ENCODE results near the gene SSX4.
"Not testable (repeated sequence)": the region's sequence is repeated elsewhere in the genome, so short reads cannot be mapped to it uniquely, and the experiment has no call there.

The SSX4 gene, protein sequence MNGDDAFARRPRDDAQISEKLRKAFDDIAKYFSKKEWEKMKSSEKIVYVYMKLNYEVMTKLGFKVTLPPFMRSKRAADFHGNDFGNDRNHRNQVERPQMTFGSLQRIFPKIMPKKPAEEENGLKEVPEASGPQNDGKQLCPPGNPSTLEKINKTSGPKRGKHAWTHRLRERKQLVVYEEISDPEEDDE

DNA sequence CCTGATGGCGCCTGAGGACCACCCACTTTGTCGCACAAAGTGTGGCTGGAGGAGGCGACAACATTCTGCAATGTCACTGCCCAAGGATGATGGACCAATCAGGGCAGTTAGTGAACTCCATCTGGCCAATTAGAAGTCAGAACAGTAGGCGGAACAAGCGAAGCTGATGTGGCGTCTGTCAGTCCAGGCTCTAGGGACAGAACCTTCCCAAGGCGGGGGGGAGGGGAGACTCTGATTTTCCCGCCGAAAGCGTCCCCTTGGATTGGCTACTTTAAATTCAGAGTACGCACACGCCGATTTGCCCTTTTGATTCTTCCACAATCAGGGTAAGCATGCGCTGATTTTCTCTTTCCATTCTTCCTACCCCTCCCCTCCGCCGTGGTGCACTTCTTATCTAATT is at the start of gene SSX4:
SSX4 (plus strand) TSS at position 301 of the 400 bp plus-strand sequence. CDS start 515 bp downstream, outside the sequence.
- DNase-seq: not testable (repeated sequence)

DNA sequence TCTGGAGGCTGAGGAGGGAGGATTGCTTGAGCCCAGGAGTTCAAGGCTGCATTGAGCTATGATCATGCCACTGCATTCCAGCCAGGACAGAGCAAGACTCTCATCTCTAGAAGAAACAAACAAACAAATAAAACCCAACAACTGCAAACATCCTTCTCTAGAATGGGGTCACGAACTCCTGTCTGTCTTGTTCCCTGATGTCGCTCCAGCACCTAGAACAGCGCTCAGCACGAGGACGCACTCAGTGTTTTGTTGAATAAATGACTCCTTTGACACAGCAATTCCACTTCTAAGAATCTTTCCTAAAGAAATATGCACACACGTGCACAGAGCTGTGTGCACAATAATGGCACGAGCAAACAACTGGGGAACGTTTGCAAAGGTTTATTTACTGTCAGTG is 37.3 kb upstream of the SSX4 start:
- DNase-seq: not testable (repeated sequence)

DNA sequence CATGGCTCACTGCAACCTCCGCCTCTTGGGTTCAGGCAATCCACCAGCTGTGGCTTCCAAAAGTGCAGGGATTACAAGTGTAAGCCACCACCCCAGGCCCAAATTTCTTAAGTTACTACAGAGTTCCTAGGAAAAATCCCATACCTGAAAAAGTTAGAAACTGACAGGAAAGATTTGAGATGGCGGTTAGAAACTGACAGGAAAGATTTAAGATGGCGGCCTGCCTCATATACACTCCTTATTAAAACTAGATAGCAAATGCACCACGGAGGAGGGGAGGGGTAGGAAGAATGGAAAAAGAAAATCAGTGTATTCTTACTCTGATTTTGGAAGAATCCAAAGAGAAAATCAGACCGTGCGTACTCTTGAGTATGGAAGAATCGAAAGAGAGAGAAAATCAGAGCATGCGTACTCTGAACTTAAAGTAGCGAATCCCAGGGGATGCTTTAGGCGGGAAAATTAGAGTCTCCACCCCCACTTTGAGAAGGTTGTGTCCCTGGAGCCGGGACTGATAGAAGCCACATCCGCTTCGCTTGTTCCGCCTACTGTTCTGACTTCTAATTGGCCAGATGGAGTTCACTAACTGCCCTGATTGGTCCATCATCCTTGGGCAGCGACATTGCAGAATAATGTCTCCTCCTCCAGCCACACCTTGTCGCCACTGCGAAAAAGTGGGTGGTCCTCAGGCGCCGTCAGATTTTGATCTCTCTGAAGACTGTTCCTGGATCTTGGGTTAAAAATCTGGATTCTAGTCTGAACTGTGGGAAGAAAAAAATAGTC is 26.8 kb upstream of the SSX4 start, which contains the start of gene SSX3:
SSX3 (minus strand) TSS at position 389 of the 780 bp plus-strand sequence. CDS start 1,454 bp downstream, outside the sequence.
- DNase-seq: not testable (repeated sequence)

DNA sequence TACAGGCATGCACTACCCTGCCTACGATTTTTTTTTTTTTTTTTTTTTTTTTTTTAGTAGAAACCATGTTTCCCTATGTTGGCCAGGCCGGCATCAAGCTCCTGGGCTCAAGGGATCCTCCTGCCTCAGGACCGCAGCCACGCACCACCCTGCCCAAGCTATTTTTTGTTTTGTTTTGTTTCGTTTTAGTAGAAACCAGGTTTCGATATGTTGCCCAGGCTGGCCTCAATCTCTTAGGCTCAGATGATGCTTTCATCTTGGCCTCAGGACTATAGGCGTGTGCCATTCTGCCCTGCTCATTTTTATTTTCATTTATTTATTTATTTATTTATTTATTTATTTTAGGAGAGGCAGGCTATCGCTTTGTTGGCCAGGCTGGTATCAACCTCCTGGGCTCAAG is 25.7 kb upstream of the SSX4 start:
- no peak for DNase-seq

DNA sequence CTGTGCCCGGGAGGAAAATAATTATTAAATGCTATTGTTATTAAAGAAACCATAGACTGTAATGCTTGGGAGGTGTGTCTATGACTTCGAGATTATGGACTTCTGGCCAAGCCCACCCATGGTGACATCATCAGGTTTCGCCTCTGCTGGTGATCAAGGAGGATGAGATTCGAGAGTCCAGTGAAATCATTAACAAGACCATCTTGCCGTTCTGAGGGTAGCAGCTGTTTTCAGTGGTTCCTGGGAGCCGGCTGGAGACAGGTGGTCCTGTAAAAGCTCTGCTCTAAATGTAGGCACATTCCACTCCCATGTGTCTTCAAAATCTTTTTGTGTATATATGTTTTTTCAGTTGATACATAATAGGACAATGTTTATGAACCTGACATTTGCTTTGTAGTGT is 24.1 kb upstream of the SSX4 start:
- not testable (repeated sequence) for DNase-seq

DNA sequence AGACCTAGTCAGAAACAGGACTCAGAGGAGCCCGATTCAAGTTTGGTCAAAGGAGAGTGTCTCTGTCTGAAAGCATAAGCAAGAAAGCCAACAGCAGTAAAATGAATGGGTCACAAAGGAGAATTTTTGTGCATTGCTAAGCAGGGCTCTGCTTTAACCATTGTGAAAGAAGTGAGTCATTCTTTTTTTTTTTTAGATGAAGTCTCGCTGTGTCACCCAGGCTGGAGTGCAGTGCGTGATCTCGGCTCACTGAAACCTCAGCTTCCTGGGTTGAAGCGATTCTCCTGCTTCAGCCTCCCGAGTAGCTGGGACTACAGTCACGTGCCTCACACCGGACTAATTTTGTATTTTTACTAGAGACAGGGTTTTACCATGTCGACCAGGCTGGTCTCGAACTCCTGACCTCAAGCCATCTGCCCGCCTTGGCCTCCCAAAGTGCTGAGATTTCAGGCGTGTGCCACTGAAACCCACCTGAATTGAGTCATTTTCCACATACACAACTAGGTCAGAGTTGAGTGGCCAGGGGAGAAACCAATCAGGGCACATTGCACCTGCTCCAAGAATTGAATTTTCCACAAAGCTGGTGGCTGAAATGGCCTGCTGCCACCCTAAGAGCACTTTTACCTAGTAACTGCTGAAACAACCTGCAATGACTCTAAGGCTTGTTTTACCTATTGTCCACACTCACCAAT is 15.5 kb upstream of the SSX4 start:
- DNase-seq: not testable (repeated sequence)

DNA sequence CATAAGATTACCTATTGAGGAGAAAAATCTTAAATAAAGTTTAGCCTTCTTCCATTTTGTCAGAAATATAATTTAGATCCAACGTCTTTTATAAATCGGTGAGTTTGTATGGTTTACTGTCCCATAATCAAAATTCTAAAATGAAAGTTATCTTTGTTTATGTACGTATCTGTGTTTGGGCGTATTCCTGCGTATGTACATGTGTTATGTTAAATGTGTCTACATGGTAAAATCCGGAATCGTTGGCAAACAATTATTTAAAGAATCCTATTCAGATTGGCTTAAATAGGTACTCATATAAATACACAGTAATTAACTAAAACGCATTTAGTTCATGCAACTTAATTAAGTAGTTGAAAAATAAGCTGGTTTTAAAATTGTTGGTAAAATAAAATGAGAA is 12.9 kb upstream of the SSX4 start:
- not testable (repeated sequence) for DNase-seq

DNA sequence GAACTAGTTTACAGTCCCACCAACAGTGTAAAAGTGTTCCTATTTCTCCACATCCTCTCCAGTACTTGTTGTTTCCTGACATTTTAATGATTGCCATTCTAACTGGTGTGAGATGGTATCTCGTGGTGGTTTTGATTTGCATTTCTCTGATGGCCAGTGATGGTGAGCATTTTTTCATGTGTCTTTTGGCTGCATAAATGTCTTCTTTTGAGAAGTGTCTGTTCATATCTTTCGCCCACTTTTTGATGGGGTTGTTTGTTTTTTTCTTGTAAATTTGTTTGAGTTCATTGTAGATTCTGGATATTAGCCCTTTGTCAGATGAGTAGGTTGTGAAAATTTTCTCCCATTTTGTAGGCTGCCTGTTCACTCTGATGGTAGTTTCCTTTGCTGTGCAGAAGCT is 13.6 kb downstream of the SSX4 start:
- DNase-seq: not testable (repeated sequence)

DNA sequence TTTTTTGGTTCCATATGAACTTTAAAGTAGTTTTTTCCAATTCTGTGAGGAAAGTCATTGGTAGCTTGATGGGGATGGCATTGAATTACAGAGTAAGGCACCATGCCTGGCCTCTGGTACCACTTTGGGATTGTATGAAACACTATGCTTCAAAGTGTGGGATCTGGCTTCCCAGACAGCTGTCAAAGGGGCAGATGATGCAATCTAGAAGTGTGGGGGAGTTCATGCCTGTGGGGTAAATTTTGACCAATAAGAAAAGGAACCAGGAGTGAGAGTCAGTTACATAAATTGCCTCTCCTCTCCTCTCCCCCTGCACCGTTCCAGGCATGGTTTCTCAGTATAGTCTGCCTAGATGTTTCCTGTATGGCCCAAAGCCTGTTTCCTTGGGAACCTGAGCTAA is 14.5 kb downstream of the SSX4 start:
- not testable (repeated sequence) for DNase-seq

DNA sequence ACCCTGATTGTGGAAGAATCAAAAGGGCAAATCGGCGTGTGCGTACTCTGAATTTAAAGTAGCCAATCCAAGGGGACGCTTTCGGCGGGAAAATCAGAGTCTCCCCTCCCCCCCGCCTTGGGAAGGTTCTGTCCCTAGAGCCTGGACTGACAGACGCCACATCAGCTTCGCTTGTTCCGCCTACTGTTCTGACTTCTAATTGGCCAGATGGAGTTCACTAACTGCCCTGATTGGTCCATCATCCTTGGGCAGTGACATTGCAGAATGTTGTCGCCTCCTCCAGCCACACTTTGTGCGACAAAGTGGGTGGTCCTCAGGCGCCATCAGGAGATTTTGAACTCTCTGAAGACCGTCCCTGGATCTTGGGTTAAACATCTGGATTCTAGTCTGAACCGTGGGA is 28.5 kb downstream of the SSX4 start, which contains the start of gene SSX4B:
SSX4B (minus strand) TSS at position 101 of the 400 bp plus-strand sequence. CDS start 588 bp downstream, outside the sequence.
- not testable (repeated sequence) for DNase-seq

DNA sequence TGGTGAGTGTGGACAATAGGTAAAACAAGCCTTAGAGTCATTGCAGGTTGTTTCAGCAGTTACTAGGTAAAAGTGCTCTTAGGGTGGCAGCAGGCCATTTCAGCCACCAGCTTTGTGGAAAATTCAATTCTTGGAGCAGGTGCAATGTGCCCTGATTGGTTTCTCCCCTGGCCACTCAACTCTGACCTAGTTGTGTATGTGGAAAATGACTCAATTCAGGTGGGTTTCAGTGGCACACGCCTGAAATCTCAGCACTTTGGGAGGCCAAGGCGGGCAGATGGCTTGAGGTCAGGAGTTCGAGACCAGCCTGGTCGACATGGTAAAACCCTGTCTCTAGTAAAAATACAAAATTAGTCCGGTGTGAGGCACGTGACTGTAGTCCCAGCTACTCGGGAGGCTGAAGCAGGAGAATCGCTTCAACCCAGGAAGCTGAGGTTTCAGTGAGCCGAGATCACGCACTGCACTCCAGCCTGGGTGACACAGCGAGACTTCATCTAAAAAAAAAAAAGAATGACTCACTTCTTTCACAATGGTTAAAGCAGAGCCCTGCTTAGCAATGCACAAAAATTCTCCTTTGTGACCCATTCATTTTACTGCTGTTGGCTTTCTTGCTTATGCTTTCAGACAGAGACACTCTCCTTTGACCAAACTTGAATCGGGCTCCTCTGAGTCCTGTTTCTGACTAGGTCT is 43.8 kb downstream of the SSX4 start:
- not testable (repeated sequence) for DNase-seq

DNA sequence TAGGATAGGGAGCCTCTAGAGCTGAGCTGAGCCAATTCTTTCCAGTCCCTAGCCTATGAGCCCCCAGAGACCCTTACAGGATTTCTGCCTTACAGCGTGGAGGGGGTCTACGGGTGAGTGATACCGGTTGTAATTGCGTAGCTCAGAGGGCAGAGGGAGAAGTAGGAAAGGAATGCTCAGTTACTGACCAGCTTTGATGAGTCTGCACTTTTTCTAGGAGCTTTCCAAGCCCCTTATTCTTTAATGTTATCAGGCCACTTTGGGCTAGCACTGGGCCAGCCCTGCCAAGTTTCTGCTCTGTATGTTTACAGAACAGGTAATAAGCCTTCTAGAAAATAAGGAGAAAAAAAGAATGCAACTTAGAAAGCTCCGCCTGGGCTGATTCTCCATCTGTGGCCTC is 46.3 kb downstream of the SSX4 start:
- DNase-seq: not testable (repeated sequence)

DNA sequence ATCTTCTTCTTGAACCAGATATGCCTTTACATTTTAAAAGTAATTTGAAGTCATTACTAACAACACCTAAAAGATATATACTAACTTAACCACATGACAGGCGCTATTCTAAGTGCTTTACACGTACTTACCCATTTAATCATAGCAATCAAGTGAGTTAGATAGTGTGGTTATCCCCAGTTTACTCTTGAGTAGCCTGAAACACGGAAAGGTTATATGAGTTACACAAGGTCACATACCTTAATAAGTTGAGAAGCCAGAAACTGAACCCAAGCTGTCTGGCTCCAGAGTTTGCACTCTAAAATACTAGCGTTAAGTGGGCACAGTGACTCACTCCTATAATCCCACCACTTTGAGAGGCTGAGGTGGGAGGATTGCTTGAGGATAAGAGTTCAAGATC is 46.8 kb downstream of the SSX4 start:
- not testable (repeated sequence) for DNase-seq

DNA sequence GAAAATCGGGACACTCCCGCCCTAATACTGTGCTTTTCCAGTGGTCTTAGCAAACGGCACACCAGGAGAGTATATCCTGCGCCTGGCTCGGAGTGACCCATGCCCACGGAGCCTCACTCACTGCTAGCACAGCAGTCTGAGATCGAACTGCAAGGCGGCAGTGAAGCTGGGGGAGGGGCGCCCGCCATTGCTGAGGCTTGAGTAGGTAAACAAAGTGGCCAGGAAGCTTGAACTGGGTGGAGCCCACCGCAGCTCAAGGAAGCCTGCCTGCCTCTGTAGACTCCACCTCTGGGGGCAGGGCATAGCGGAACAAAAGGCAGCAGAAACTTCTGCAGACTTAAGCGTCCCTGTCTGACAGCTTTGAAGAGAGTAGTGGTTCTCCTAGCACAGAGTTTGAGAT is 50.4 kb downstream of the SSX4 start:
- not testable (repeated sequence) for DNase-seq
